Caco-2 (cell line): ENCODE results near the gene SP2. TPM values are rescaled to one million over a fixed set of nuclear protein-coding genes. Genes with fewer than 3 reads are reported as not detected.

Experiments
- BruUV-seq: library from RNA; stranded (reverse); fragments of 400-500 nt; replicated peaks from 2 replicates; lab custom pipeline; 2021; lab: Mats Ljungman, UMichigan
- CTCF ChIA-PET: fragments of 300-600 bp; sonication (Branson Sonifier 250); formaldehyde crosslinking; loops from one replicate; lab custom pipeline; 2022; ENCODE audit warnings: antibody characterized with exemption; lab: Charles Lee
- POLR2A ChIA-PET: fragments of 300-600 bp; sonication (Branson Sonifier 250); formaldehyde crosslinking; loops from one replicate; lab custom pipeline; 2022; ENCODE audit warnings: antibody characterized with exemption; lab: Charles Lee
- DNase-seq, 2 experiments: peaks; one replicate each; pipeline versions ENCODE4 v3.0.0 to v3.0.0-alpha.2; 2020 to 2022
- H3K27me3 ChIP-seq: replicated peaks from 2 replicates; pipeline ENCODE4 v1.6.0; 2011; ENCODE audit warnings: low read length; ENCODE audit not compliant: control insufficient read depth, insufficient read depth
- H3K36me3 ChIP-seq: 2 replicates; pipeline ENCODE4 v1.5.1; 2011; ENCODE audit warnings: low read length; ENCODE audit not compliant: control insufficient read depth, insufficient read depth
- H3K4me1 ChIP-seq: fragments of 250-450 bp; sonication (Bioruptor Pico); 2 replicates; pipeline ENCODE4 v1.5.1; 2020; ENCODE audit warnings: mild to moderate bottlenecking
- H3K4me3 ChIP-seq: 2 replicates; pipeline ENCODE4 v1.5.1; 2011; ENCODE audit warnings: low read depth, mild to moderate bottlenecking, control low read depth, low read length
- H3K9me3 ChIP-seq: fragments of 250-450 bp; sonication (Bioruptor Pico); 2 replicates; pipeline ENCODE4 v1.5.1; 2020; ENCODE audit warnings: mild to moderate bottlenecking, moderate library complexity
- H3K27ac Mint-ChIP-seq: one replicate; pipeline ENCODE4 v1.8.0; 2022; ENCODE audit warnings: mixed read lengths; ENCODE audit not compliant: unreplicated experiment
- H3K27me3 Mint-ChIP-seq: one replicate; pipeline ENCODE4 v1.8.0; 2022; ENCODE audit warnings: mixed read lengths; ENCODE audit not compliant: insufficient read depth, unreplicated experiment
- H3K36me3 Mint-ChIP-seq: one replicate; pipeline ENCODE4 v1.8.0; 2022; ENCODE audit warnings: mild to moderate bottlenecking, mixed read lengths; ENCODE audit not compliant: insufficient read depth, unreplicated experiment
- H3K4me1 Mint-ChIP-seq: one replicate; pipeline ENCODE4 v1.8.0; 2022; ENCODE audit warnings: low read depth, mixed read lengths; ENCODE audit not compliant: unreplicated experiment
- H3K4me3 Mint-ChIP-seq: one replicate; pipeline ENCODE4 v1.8.0; 2022; ENCODE audit warnings: mild to moderate bottlenecking, moderate library complexity, mixed read lengths; ENCODE audit not compliant: unreplicated experiment
- H3K9me3 Mint-ChIP-seq: one replicate; pipeline ENCODE4 v1.8.0; 2022; ENCODE audit warnings: mixed read lengths; ENCODE audit not compliant: unreplicated experiment
- CTCF ChIP-seq, 2 experiments: fragments of 200-600 bp in 1 of 2; IDR thresholded peaks; 1 replicate in 1 of 2; 2 replicates in 1 of 2; pipeline versions ENCODE4 v1.5.1 to v1.8.0; 2011 to 2022; ENCODE audit warnings: antibody characterized with exemption in 1 of 2, control low read depth in 1 of 2, inconsistent platforms in 1 of 2, low read depth in 1 of 2, low read length in 1 of 2, mild to moderate bottlenecking in 1 of 2, moderate library complexity in 1 of 2; ENCODE audit not compliant: insufficient read depth in 1 of 2, severe bottlenecking in 1 of 2, unreplicated experiment in 1 of 2
- intact Hi-C: fragments of 100-400 bp; cut with micrococcal nuclease; formaldehyde crosslinking; loops from one replicate; pipeline ENCODE4 v1.10.0; 2022; ENCODE audit not compliant: unreplicated experiment
- total RNA-seq: library from RNA; stranded (reverse); gene quantifications from 2 replicates; pipeline ENCODE4 v1.2.3, GENCODE V29; 2022

The SP2 gene
- total RNA-seq, 1 experiment from 2014 or later, result 25.2 TPM

DNA sequence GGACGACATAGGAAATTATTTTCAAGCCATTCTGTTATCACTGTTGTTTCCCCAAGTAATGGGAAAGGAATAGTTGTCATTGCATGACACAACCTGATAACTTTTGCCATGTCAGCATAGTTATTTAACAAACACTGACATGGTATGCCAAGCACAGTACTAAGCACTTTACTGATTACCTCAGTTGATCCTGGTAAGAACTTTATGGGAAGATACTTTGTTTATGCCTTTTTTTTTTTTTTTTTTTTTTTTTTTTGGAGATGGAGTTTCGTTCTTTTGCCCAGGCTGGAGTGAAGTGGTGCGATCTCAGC lies 29.6 kb downstream of the SP2 start:
- DNase-seq, result no peak
- H3K9me3 Mint-ChIP-seq, result no peaks in the 10 kb centered on the region
- intact Hi-C loops, result no loop called here
- no peak overlapping the region for H3K4me3 Mint-ChIP-seq
- no peak overlapping the region for H3K4me3 ChIP-seq
- no peak overlapping the region for H3K27ac Mint-ChIP-seq
- TF ChIP-seq CTCF (IDR thresholded peaks at IDR 0.05; ENCODE audit: insufficient read depth in 1 of 2, low read depth in 1 of 2, low read length in 1 of 2, severe bottlenecking in 1 of 2, unreplicated experiment in 1 of 2), result no peak
- H3K9me3 ChIP-seq, result no peaks in the 10 kb centered on the region
- no peaks in the 10 kb centered on the region for H3K27me3 Mint-ChIP-seq
- BruUV-seq, result no TSS peak
- H3K4me1 ChIP-seq, result no peaks in the 10 kb centered on the region
- peaks cover 2% of the 10 kb centered on the region; the same call in 1 of the 2 replicates for H3K36me3 ChIP-seq
- POLR2A ChIA-PET, result interaction anchor here (0.6 kb wide), 1 partner anchor 55 kb away, joined by 5 read pairs; no protein-coding TSS in a partner anchor
- H3K4me1 Mint-ChIP-seq, result no peaks in the 10 kb centered on the region
- CTCF ChIA-PET, result interaction anchor here (0.6 to 1.6 kb wide), 3 partner anchors 13 to 45 kb away, joined by 4 to 8 read pairs (median 4); partner anchors contain the start of gene CDK5RAP3
- H3K27me3 ChIP-seq, result no peaks in the 10 kb centered on the region
- H3K36me3 Mint-ChIP-seq, result peaks cover 36% of the 10 kb centered on the region

DNA sequence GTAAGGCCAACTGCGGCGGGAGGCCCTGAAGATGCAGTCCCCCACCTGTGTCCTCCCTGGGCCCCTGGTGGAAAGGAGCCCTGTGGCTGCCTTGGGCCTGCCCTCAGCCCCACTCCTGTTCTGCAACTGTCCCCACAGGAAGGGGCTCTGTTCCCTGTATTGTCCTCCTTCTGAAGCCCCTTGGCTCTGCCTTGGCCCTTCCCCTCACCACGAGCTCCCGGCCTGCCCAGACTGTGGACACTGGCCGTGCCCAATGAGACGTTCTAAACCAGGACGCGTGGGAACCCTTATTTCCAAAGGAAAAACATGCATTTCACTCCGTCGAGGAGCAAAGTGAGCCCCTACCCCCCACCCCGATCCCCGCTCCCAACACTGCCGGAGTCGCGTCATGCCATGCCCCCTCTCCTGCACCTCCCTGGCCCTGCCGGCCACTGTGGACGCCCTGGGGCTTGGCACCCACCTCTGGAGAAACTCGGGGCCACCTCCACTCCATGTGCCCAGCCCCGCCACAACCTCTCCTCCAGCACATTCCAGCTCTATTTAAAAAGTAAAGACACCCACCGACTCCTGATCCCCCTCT lies 31.9 kb downstream of the SP2 start:
- CTCF ChIA-PET, result interaction anchor here (1.9 to 3.3 kb wide), 2 partner anchors 15 to 87 kb away, joined by 4 to 22 read pairs; partner anchors contain the start of genes PNPO and SCRN2
- no peaks in the 10 kb centered on the region for H3K27me3 Mint-ChIP-seq
- H3K4me1 ChIP-seq, result no peaks in the 10 kb centered on the region
- H3K36me3 Mint-ChIP-seq, result peaks cover 28% of the 10 kb centered on the region
- H3K4me3 Mint-ChIP-seq, result no peak overlapping the region
- H3K4me3 ChIP-seq, result no peak overlapping the region
- H3K27ac Mint-ChIP-seq, result no peak overlapping the region
- H3K9me3 Mint-ChIP-seq, result no peaks in the 10 kb centered on the region
- POLR2A ChIA-PET, result interaction anchor here (1.1 kb wide), 1 partner anchor 19 kb away, joined by 3 read pairs; no protein-coding TSS in a partner anchor
- H3K4me1 Mint-ChIP-seq, result no peaks in the 10 kb centered on the region
- H3K27me3 ChIP-seq, result no peaks in the 10 kb centered on the region
- H3K36me3 ChIP-seq, result peaks cover 2% of the 10 kb centered on the region; the same call in 1 of the 2 replicates
- DNase-seq, result no peak
- no TSS peak for BruUV-seq
- intact Hi-C loops, result no loop called here
- TF ChIP-seq CTCF (IDR thresholded peaks at IDR 0.05; ENCODE audit: insufficient read depth in 1 of 2, low read depth in 1 of 2, low read length in 1 of 2, severe bottlenecking in 1 of 2, unreplicated experiment in 1 of 2), result no peak
- no peaks in the 10 kb centered on the region for H3K9me3 ChIP-seq

- Mint-ChIP-seq H3K9me3 (no peaks in the 10 kb centered on the region), H3K4me1 (no peaks in the 10 kb centered on the region), H3K27me3 (no peaks in the 10 kb centered on the region), H3K36me3 (peaks cover 28% of the 10 kb centered on the region), H3K4me3 (no peak overlapping the region), H3K27ac (no peak overlapping the region)
- no peak for TF ChIP-seq CTCF (IDR thresholded peaks at IDR 0.05; ENCODE audit: insufficient read depth in 1 of 2, low read depth in 1 of 2, low read length in 1 of 2, severe bottlenecking in 1 of 2, unreplicated experiment in 1 of 2)
- Histone ChIP-seq H3K9me3 (no peaks in the 10 kb centered on the region), H3K4me3 (no peak overlapping the region), H3K4me1 (no peaks in the 10 kb centered on the region), H3K36me3 (peaks cover 2% of the 10 kb centered on the region; the same call in 1 of the 2 replicates), H3K27me3 (no peaks in the 10 kb centered on the region)
- BruUV-seq, result TSS peak; percentile 45
- intact Hi-C loops, result no loop called here
- no peak for DNase-seq
- CTCF ChIA-PET, result interaction anchor here (1.8 to 3.3 kb wide), 3 partner anchors 14 to 87 kb away, joined by 4 to 22 read pairs (median 9); partner anchors contain the start of genes PNPO and SCRN2
- POLR2A ChIA-PET, result interaction anchor here (1.1 kb wide), 1 partner anchor 18 kb away, joined by 3 read pairs; no protein-coding TSS in a partner anchor
These were observed 32.4 kb downstream of the SP2 start for GRCh38 chr17:47928415-47928814.
